Cardiac fibroblast (primary cell): Measurements from ENCODE around the gene RBBP6.

Source experiments
- DNase-seq, 2 donors: peaks; one replicate each; pipeline versions ENCODE4 v3.0.0 to v3.0.0-alpha.2; 2010; ENCODE audit warnings: low read depth in 2 of 2
- H3K4me3 ChIP-seq, 2 donors: replicated peaks in 1 of 2; 1 replicate in 1 of 2; 2 replicates in 1 of 2; pipeline ENCODE4 v1.5.1; 2011; ENCODE audit warnings: low read depth in 2 of 2, low read length in 2 of 2, mild to moderate bottlenecking in 2 of 2, moderate library complexity in 1 of 2
- TF ChIP-seq, protein P1 (sequence below): IDR thresholded peaks from one replicate; pipeline ENCODE4 v1.5.1; 2011; ENCODE audit warnings: low read depth, mild to moderate bottlenecking, low read length, inconsistent platforms

Gene RBBP6

GRCh38 chr16:24577167-24577566 is 37.8 kb downstream of the RBBP6 start:
- TF ChIP-seq, protein P1, sequence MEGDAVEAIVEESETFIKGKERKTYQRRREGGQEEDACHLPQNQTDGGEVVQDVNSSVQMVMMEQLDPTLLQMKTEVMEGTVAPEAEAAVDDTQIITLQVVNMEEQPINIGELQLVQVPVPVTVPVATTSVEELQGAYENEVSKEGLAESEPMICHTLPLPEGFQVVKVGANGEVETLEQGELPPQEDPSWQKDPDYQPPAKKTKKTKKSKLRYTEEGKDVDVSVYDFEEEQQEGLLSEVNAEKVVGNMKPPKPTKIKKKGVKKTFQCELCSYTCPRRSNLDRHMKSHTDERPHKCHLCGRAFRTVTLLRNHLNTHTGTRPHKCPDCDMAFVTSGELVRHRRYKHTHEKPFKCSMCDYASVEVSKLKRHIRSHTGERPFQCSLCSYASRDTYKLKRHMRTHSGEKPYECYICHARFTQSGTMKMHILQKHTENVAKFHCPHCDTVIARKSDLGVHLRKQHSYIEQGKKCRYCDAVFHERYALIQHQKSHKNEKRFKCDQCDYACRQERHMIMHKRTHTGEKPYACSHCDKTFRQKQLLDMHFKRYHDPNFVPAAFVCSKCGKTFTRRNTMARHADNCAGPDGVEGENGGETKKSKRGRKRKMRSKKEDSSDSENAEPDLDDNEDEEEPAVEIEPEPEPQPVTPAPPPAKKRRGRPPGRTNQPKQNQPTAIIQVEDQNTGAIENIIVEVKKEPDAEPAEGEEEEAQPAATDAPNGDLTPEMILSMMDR = no peak
- H3K4me3 ChIP-seq = no peak overlapping the region
- DNase-seq = peak; percentile 52 to 59

DNA sequence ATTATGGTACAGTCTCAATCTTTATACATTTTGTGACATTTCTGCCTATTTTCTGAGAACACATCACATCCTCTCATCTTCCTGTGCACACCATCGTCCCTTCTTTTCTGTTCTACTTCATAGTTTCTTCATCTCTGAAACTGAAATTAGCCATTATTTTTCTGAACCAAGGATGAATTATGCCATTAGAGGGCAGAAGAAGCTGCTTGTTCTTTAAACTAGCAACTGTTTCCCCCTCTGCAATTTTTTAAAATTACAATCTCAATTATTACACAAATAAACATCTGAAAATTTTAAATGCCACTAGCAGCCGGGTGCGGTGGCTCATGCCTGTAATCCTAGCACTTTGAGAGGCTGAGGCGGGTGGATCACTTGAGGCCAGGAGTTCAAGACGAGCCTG is 41.3 kb downstream of the RBBP6 start:
- TF ChIP-seq, protein P1 = peak; percentile 55
- peak; percentile 67 for DNase-seq

GRCh38 chr16:24583494-24583893 is 44.1 kb downstream of the RBBP6 start:
- no peak overlapping the region for H3K4me3 ChIP-seq
- DNase-seq = no peak
- TF ChIP-seq, protein P1 = no peak

More for the DNA sequence above, 41.3 kb downstream of the RBBP6 start:
- no peak overlapping the region for H3K4me3 ChIP-seq

GRCh38 chr16:24589997-24590396 is 50.6 kb downstream of the RBBP6 start:
- TF ChIP-seq, protein P1 = no peak
- no peak overlapping the region for H3K4me3 ChIP-seq

GRCh38 chr16:24598777-24599437 is 59.5 kb downstream of the RBBP6 start:
- DNase-seq = no peak
- TF ChIP-seq, protein P1 = no peak
- H3K4me3 ChIP-seq = no peak overlapping the region

More at GRCh38 chr16:24589997-24590396, 50.6 kb downstream of the RBBP6 start:
- DNase-seq = no peak

DNA sequence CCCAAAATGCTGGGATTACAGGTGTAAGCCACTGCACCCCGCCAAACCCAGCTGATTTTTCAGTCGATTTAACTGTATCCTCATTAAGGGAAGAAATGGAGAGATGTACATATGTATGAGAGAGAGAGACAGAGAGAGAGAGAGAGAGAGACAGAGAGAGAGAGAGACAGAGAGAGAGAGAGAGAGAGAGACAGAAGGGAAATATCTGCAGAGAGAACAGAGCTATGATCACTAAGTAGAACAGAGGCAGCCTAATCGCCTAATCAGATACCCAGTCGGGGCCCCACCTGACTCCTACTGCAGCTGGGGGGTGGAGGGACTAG is 70.0 kb downstream of the RBBP6 start:
- DNase-seq = peak in 1 of 2 donors; percentile 2
- peak overlapping the region in 1 of 2 donors; percentile 8 for H3K4me3 ChIP-seq
- TF ChIP-seq, protein P1 = no peak
